SK-N-MC (cell line): ENCODE results near the gene TMEM252.

Source experiments
- DNase-seq: peaks from one replicate; pipeline ENCODE4 v3.0.0-alpha.2; 2011; ENCODE audit warnings: low read depth, low spot score
- H3K27ac ChIP-seq: fragments of 200-600 bp; sonication (generic); 2 replicates; pipeline ENCODE4 v1.5.1; 2016; ENCODE audit warnings: mixed run types
- H3K36me3 ChIP-seq: fragments of 200-600 bp; sonication (generic); 2 replicates; pipeline ENCODE4 v1.6.1; 2017; ENCODE audit warnings: antibody characterized with exemption, low read length, mixed read lengths; ENCODE audit not compliant: insufficient read depth
- H3K4me3 ChIP-seq: fragments of 200-600 bp; sonication (generic); 2 replicates; pipeline ENCODE4 v1.5.1; 2016
- H3K9ac ChIP-seq: fragments of 200-600 bp; sonication (generic); 2 replicates; pipeline ENCODE4 v1.8.0; 2017; ENCODE audit warnings: mixed run types, mixed read lengths; ENCODE audit not compliant: insufficient read length
- H3K9me3 ChIP-seq: fragments of 200-600 bp; sonication (generic); 2 replicates; pipeline ENCODE4 v1.6.1; 2017; ENCODE audit warnings: low read depth, mild to moderate bottlenecking, antibody characterized with exemption, low read length, moderate library complexity, mixed read lengths
- EZH2 ChIP-seq: fragments of 200-600 bp; sonication (generic); IDR thresholded peaks from one replicate; pipeline ENCODE4 v1.6.1; 2017; ENCODE audit warnings: antibody characterized with exemption
- FOXP2 ChIP-seq: optimal IDR thresholded peaks from 2 replicates; pipeline ENCODE3; 2011; ENCODE audit warnings: mild to moderate bottlenecking, moderate library complexity; ENCODE audit not compliant: insufficient read depth; ENCODE audit errors: extremely low read length, control extremely low read depth
- POLR2AphosphoS5 ChIP-seq: IDR thresholded peaks from 2 replicates; pipeline ENCODE4 v1.6.1; 2012; ENCODE audit warnings: mild to moderate bottlenecking, low read depth, low read length, borderline replicate concordance

Gene TMEM252

DNA sequence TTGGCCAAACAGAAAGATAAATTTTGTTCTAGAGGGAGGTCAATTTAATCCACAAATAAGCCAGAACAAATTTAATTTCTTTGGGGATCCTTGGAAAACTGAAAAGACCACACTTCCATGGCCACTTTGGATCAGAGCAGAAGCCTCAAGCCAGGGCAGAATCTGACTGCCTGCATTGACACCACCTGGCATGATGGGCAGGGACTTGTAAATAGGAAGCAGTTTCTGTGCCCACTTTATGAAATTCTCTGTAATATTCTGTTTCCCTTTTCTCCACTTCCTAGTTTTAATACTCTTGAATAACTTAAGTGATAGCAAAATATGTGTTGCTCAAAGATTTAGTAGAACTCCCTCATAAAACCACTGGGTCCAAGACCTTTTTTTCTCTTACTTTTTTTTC is 6.7 kb upstream of the TMEM252 start:
- DNase-seq = no peak
- Histone ChIP-seq H3K9ac (no peak overlapping the region), H3K36me3 (no peaks in the 10 kb centered on the region), H3K27ac (no peak overlapping the region), H3K4me3 (no peak overlapping the region), H3K9me3 (no peaks in the 10 kb centered on the region)
- TF ChIP-seq EZH2 = no peak
- no peak for TF ChIP-seq FOXP2
- no peak for TF ChIP-seq POLR2AphosphoS5

DNA sequence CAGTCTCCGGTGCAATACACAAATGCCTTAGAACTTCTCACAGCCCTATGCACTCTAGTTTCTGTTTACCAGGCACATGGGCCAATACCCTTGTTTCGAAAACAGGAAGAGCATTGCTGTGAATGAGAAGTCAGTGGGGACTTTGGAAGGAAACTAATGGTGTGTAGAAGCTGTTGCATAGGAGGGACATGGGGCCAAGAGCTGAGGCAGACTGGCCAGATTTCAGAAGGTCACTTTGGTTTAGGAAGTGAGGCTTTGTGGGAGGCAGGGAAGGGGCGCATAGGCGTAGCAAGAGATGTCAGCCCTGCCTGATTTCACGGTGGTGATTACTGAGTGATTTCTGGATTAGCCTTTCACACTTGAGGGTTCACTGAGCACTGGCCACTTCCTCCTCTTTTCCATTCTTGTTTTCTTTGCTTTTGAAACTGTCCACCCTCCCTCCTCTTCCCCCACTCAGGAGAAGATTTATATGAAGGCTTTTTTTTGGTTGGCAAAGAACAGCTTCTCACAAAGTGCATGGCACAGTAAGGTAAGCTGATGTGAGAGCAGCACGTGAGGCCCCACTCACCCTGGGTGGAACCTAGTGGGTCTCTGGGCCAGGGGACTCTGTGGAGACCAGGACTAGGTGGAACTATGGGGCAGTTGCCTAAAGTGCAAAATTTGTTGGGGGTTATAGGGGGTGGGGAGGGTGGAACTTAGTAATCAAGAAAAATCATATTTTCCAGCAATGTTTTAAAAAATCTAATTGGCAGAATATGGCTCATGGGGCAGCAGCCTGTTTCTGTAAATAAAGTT is 6.1 kb upstream of the TMEM252 start:
- Histone ChIP-seq H3K9me3 (no peaks in the 10 kb centered on the region), H3K9ac (no peak overlapping the region), H3K27ac (no peak overlapping the region), H3K36me3 (no peaks in the 10 kb centered on the region), H3K4me3 (no peak overlapping the region)
- TF ChIP-seq POLR2AphosphoS5 (no peak), FOXP2 (no peak), EZH2 (no peak)
- no peak for DNase-seq

DNA sequence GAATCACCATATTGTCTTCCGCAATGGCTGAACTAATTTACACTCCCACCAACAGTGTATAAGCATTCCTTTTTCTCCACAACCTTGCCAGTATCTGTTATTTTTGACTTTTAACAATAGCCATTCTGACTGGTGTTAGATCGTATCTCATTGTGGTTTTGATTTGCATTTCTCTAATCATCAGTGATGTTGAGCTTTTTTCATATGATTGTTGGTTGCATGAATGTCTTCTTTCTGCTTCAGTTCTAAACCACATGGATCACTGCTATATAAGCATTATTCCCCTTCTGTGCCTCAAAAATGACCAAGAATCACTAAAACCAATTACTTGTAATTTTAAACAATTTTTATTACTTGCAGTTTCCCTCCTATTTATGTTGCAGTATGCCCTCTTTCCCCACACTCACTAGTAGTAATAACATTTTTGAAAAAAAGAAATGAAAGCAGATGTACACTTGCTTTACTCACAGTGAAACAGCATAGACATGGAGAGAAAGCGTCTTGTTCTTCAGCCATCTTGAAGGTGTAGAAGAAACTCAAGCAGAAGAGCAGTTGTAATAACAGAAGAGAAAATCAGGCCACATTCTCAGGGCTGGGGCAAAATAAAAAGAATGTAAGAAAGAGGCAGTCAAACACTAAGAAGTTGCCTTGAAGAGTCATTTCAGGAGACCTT is 4.5 kb upstream of the TMEM252 start:
- TF ChIP-seq POLR2AphosphoS5 (no peak), FOXP2 (no peak), EZH2 (no peak)
- Histone ChIP-seq H3K9ac (no peak overlapping the region), H3K36me3 (no peaks in the 10 kb centered on the region), H3K4me3 (no peak overlapping the region), H3K27ac (no peak overlapping the region), H3K9me3 (no peaks in the 10 kb centered on the region)
- no peak for DNase-seq

DNA sequence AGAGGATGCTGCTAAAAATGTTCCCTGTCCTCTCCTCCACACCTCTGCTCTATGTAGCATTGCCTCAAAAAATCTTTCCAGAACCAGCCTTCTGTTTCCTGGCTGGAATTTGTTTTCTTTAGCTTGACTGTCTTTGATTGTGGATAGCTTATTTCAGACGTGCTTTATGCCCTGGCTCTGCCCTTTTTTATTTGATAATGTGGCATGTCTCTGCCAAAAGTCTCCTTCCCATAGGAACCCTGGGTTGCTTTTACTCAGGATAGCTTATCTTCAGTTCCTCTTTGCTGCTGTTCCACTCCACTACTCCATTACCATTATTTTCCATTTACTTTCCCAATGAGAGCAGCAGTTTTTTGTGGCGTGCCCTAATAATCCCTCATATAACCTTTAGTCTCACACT is 885 bp upstream of the TMEM252 start:
- no peak for TF ChIP-seq FOXP2
- TF ChIP-seq POLR2AphosphoS5 = no peak
- no peak for TF ChIP-seq EZH2
- no peaks in the 10 kb centered on the region for H3K9me3 ChIP-seq
- no peaks in the 10 kb centered on the region for H3K36me3 ChIP-seq
- no peak overlapping the region for H3K27ac ChIP-seq
- no peak overlapping the region for H3K4me3 ChIP-seq
- H3K9ac ChIP-seq = no peak overlapping the region
- no peak for DNase-seq

- Histone ChIP-seq H3K27ac (no peak overlapping the region), H3K36me3 (no peaks in the 10 kb centered on the region), H3K4me3 (no peak overlapping the region), H3K9ac (no peak overlapping the region), H3K9me3 (no peaks in the 10 kb centered on the region)
- no peak for TF ChIP-seq EZH2
- TF ChIP-seq FOXP2 = no peak
- no peak for TF ChIP-seq POLR2AphosphoS5
- DNase-seq = no peak
Measured at GRCh38 chr9:68538200-68538599, 2.5 kb downstream of the TMEM252 start.

DNA sequence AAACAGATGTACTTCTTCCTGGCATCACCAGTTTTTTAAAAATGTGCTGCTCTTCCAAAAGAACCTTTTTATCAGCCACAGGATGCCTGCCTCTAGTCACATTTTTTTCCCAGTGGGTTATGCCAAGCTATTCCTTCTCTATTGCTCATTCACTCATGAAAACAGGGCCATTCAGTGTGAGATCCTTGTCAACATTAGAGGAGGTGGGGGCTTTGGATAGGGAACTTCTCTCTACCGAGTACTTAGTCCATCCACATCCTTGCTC is 3.1 kb downstream of the TMEM252 start:
- no peaks in the 10 kb centered on the region for H3K36me3 ChIP-seq
- no peak for DNase-seq
- H3K9me3 ChIP-seq = no peaks in the 10 kb centered on the region
- no peak overlapping the region for H3K4me3 ChIP-seq
- no peak overlapping the region for H3K9ac ChIP-seq
- no peak overlapping the region for H3K27ac ChIP-seq
- TF ChIP-seq EZH2 (no peak), POLR2AphosphoS5 (no peak), FOXP2 (no peak)

DNA sequence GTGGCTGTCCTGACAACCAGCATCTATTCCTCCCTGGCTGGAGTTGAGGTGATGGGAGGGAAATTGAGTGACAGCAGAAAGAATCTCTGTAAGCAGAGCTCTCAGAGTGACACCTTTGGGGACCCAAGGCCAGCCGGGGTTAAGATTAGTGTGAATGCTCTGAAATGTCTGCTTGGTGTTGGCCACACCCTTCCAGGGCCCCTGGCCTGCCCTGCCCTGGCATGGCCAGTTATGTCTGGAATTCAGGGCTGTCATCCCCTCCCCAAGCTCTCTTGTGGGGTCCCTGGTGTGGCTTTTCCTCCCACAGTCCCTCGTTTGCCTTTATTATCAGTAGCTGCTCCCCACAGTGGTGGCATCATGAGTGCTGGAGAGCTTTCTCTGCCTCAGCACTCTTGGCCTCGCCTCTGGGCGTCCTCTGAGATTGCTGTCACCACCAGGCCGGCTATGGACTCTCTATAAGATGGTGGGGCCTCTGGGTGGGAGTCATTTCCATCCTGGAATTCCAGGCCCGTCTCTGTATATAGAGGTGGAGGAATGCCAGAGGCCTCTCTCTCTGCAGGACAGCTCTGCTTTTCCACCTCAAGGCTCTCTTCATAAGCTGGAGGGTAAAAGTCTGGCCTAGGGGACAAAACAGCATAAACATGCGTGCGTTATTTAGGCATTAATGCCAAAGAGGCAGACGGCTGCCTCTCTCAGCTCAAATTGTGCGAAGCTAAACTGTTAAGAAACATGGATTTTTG is 3.6 kb downstream of the TMEM252 start:
- Histone ChIP-seq H3K36me3 (no peaks in the 10 kb centered on the region), H3K27ac (no peak overlapping the region), H3K9ac (no peak overlapping the region), H3K4me3 (no peak overlapping the region), H3K9me3 (no peaks in the 10 kb centered on the region)
- TF ChIP-seq EZH2 (no peak), FOXP2 (no peak), POLR2AphosphoS5 (no peak)
- no peak for DNase-seq

DNA sequence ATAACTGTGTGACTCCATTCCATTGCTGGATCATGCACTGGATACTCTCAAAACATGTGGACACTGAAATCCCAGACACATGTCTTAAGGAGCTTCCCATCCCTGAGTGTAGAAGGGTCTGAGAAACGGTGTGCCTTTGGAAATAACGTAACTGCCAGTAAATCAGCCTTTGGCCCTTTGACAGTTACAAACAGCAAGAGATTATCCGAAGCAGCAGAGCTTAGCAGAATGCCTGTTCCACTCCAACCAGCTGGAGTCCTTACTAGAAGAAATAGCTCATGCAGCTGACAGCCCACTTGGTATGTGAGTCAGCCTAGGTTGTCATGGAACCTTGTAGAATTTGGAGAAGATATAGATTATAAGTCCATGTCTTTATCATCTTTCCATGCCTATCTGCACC is 7.0 kb downstream of the TMEM252 start:
- H3K9me3 ChIP-seq = no peaks in the 10 kb centered on the region
- TF ChIP-seq POLR2AphosphoS5 (no peak), EZH2 (no peak), FOXP2 (no peak)
- H3K4me3 ChIP-seq = no peak overlapping the region
- no peak overlapping the region for H3K9ac ChIP-seq
- H3K27ac ChIP-seq = no peak overlapping the region
- no peak for DNase-seq
- H3K36me3 ChIP-seq = no peaks in the 10 kb centered on the region
